ENCODE data around the gene B3GNT3.

B3GNT3 gene

GRCh38 chr19:17861542-17862402 is 66.8 kb downstream of the B3GNT3 start:
- peak; percentile 22 for DNase-seq

GRCh38 chr19:17862711-17863519 is 68.0 kb downstream of the B3GNT3 start:
- DNase-seq, result peak; percentile 15
